HepG2 (cell line): ENCODE data around the gene ST14. TPM values are rescaled to one million over a fixed set of nuclear protein-coding genes. Genes with fewer than 3 reads are reported as not detected.
A peak's percentile ranks its signal among the peaks of the same experiment; 100 is the strongest.

Experiments used
- CERS6 ChIP-seq: sonication (generic); formaldehyde crosslinking; IDR thresholded peaks from 2 replicates; pipeline ENCODE4 v1.5.0; 2020; ENCODE audit warnings: missing genetic modification reagents
- ELF4 ChIP-seq: sonication (generic); formaldehyde crosslinking; IDR thresholded peaks from 2 replicates; pipeline ENCODE4 v1.5.0; 2020; ENCODE audit warnings: missing genetic modification reagents, mild to moderate bottlenecking, moderate library complexity, borderline replicate concordance
- GABPA ChIP-seq, 2 experiments: IDR thresholded peaks; 2 replicates each; pipeline ENCODE4 v1.6.1; 2011 to 2016; ENCODE audit warnings: low read depth in 2 of 2, low read length in 1 of 2, missing biosample characterization in 1 of 2, missing genetic modification characterization in 1 of 2
- HMG20B ChIP-seq: conservative IDR thresholded peaks from 2 replicates; pipeline ENCODE4 v1.6.1; 2016; ENCODE audit warnings: missing genetic modification reagents, missing compliant biosample characterization
- HOXA9 ChIP-seq: sonication (generic); formaldehyde crosslinking; IDR thresholded peaks from 2 replicates; pipeline ENCODE4 v1.8.1; 2022; ENCODE audit warnings: missing genetic modification reagents, mild to moderate bottlenecking, moderate library complexity, borderline replicate concordance
- SRSF4 ChIP-seq: fragments of 200-400 bp; formaldehyde crosslinking; IDR thresholded peaks from one replicate; pipeline ENCODE4 v1.6.1; 2018; ENCODE audit warnings: mild to moderate bottlenecking, low read depth, low read length, moderate library complexity; ENCODE audit not compliant: poor library complexity, severe bottlenecking
- ZBTB8A ChIP-seq: sonication (generic); formaldehyde crosslinking; IDR thresholded peaks from 2 replicates; pipeline ENCODE4 v1.4.0; 2020; ENCODE audit warnings: mild to moderate bottlenecking, low read depth, missing genetic modification reagents, borderline replicate concordance
- ZC3H4 ChIP-seq: sonication (generic); formaldehyde crosslinking; IDR thresholded peaks from 2 replicates; pipeline ENCODE4 v1.4.0; 2020; ENCODE audit warnings: missing genetic modification reagents, borderline replicate concordance
- ZMYM2 ChIP-seq: sonication (generic); formaldehyde crosslinking; IDR thresholded peaks from 2 replicates; pipeline ENCODE4 v1.8.0; 2022; ENCODE audit warnings: mild to moderate bottlenecking, missing genetic modification reagents
- ZNF17 ChIP-seq: sonication (generic); formaldehyde crosslinking; IDR thresholded peaks from 2 replicates; pipeline ENCODE4 v1.5.0; 2020; ENCODE audit warnings: mild to moderate bottlenecking, missing genetic modification reagents
- ZNF34 ChIP-seq: sonication (generic); formaldehyde crosslinking; IDR thresholded peaks from 2 replicates; pipeline ENCODE4 v1.4.0; 2020; ENCODE audit warnings: mild to moderate bottlenecking, missing genetic modification reagents, borderline replicate concordance
- ZNF431 ChIP-seq: sonication (generic); formaldehyde crosslinking; IDR thresholded peaks from 2 replicates; pipeline ENCODE4 v1.9.0; 2022; ENCODE audit warnings: missing genetic modification reagents, low read depth, mild to moderate bottlenecking, borderline replicate concordance
- ZNF562 ChIP-seq: sonication (generic); formaldehyde crosslinking; IDR thresholded peaks from 2 replicates; pipeline ENCODE4 v1.8.0; 2022; ENCODE audit warnings: missing genetic modification reagents, borderline replicate concordance
- ZNF572 ChIP-seq: sonication (generic); formaldehyde crosslinking; IDR thresholded peaks from 2 replicates; pipeline ENCODE4 v1.5.1; 2020; ENCODE audit warnings: mild to moderate bottlenecking, missing genetic modification reagents
- ZNF598 ChIP-seq: sonication (generic); formaldehyde crosslinking; IDR thresholded peaks from 2 replicates; pipeline ENCODE4 v1.5.1; 2020; ENCODE audit warnings: mild to moderate bottlenecking, missing genetic modification reagents, borderline replicate concordance
- ZNF7 ChIP-seq: IDR thresholded peaks from 2 replicates; pipeline ENCODE4 v1.6.1; 2016; ENCODE audit warnings: missing biosample characterization, missing genetic modification reagents
- ZNF800 ChIP-seq: sonication (generic); formaldehyde crosslinking; IDR thresholded peaks from 2 replicates; pipeline ENCODE4 v1.4.0; 2020; ENCODE audit warnings: missing genetic modification reagents
- polyA plus RNA-seq, 8 experiments: library from polyadenylated mRNA; depleted of rRNA in 3 of 8; stranded (reverse) in 7 of 8; unstranded in 1 of 8; fragments of >200 nt; fragmentation: Illumina TruSeq in 4 of 8; extraction: Trizol in 4 of 8; gene quantifications; 2 replicates each; pipeline versions ENCODE4 v1.2.1 to v1.2.3, GENCODE V29; 2011 to 2016; ENCODE audit warnings: low read depth in 4 of 8, missing spikeins in 1 of 8, mixed read lengths in 1 of 8; ENCODE audit not compliant: insufficient read depth in 1 of 8
- total RNA-seq, 5 experiments: library from RNA; depleted of rRNA; stranded (reverse); fragments of >200 nt; fragmentation: Illumina TruSeq; extraction: Trizol; gene quantifications; 2 replicates each; pipeline ENCODE4 v1.2.3, GENCODE V29; 2016; ENCODE audit warnings: low read depth in 1 of 5
- TF ChIP-seq, protein P1 (sequence below): sonication (generic); formaldehyde crosslinking; IDR thresholded peaks from 2 replicates; pipeline ENCODE4 v1.5.1; 2020; ENCODE audit warnings: missing genetic modification reagents, mild to moderate bottlenecking, borderline replicate concordance

Gene ST14
- total and polyA plus RNA-seq, 2 of the 13 experiments (the other 11 are each of a cell fraction or from before 2014, with no cell fraction given) = 0.88 to 1.4 TPM

- TF ChIP-seq ZNF800 (CRISPR knock-in tag) (peak; percentile 83), ELF4 (CRISPR knock-in tag) (no peak), ZBTB8A (CRISPR knock-in tag) (no peak), ZMYM2 (CRISPR knock-in tag) (peak; percentile 69; the same call in 1 of the 2 replicates), ZNF562 (CRISPR knock-in tag) (no peak), SRSF4 (no peak), ZNF34 (CRISPR knock-in tag) (no peak), HOXA9 (no peak), GABPA (IDR thresholded peaks at IDR 0.05; ENCODE audit: low read depth, low read length) (no peak), GABPA (CRISPR knock-in tag; IDR thresholded peaks at IDR 0.05; ENCODE audit: low read depth) (peak; percentile 82), ZNF572 (CRISPR knock-in tag) (0 out of 2 replicates have a peak, but pooled peaks have one; percentile 53), HMG20B (CRISPR knock-in tag) (no peak), CERS6 (no peak), ZNF17 (CRISPR knock-in tag) (no peak), ZC3H4 (CRISPR knock-in tag) (no peak), ZNF7 (CRISPR knock-in tag) (no peak), ZNF431 (CRISPR knock-in tag) (no peak), ZNF598 (CRISPR knock-in tag) (peak; percentile 20; the same call in 1 of the 2 replicates)
- TF ChIP-seq, protein P1, sequence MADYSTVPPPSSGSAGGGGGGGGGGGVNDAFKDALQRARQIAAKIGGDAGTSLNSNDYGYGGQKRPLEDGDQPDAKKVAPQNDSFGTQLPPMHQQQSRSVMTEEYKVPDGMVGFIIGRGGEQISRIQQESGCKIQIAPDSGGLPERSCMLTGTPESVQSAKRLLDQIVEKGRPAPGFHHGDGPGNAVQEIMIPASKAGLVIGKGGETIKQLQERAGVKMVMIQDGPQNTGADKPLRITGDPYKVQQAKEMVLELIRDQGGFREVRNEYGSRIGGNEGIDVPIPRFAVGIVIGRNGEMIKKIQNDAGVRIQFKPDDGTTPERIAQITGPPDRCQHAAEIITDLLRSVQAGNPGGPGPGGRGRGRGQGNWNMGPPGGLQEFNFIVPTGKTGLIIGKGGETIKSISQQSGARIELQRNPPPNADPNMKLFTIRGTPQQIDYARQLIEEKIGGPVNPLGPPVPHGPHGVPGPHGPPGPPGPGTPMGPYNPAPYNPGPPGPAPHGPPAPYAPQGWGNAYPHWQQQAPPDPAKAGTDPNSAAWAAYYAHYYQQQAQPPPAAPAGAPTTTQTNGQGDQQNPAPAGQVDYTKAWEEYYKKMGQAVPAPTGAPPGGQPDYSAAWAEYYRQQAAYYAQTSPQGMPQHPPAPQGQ (CRISPR knock-in tag) = no peak
Observed at GRCh38 chr11:130163346-130164220, 4.0 kb downstream of the ST14 start (continued).
